SK-N-MC (cell line): ENCODE data around the gene NEU2.

Source experiments
- EZH2 ChIP-seq: fragments of 200-600 bp; sonication (generic); IDR thresholded peaks from one replicate; pipeline ENCODE4 v1.6.1; 2017; ENCODE audit warnings: antibody characterized with exemption
- POLR2AphosphoS5 ChIP-seq: IDR thresholded peaks from 2 replicates; pipeline ENCODE4 v1.6.1; 2012; ENCODE audit warnings: mild to moderate bottlenecking, low read depth, low read length, borderline replicate concordance

- TF ChIP-seq EZH2 (no peak), POLR2AphosphoS5 (no peak)
These were observed 8.1 kb downstream of the NEU2 start for GRCh38 chr2:233040571-233040970.
